Medulla oblongata (tissue), 1 donor: Measurements from ENCODE around the gene FUT7.
"Not testable (repeated sequence)": the region's sequence is repeated elsewhere in the genome, so short reads cannot be mapped to it uniquely, and the experiment has no call there.

Experiments
- DNase-seq: peaks from one replicate; pipeline ENCODE4 v3.0.0-alpha.2; 2015; ENCODE audit errors: extremely low spot score

The FUT7 gene

GRCh38 chr9:137066096-137066861, 34.4 kb upstream of the FUT7 start:
- DNase-seq, result no peak

GRCh38 chr9:137065336-137065967, 33.6 kb upstream of the FUT7 start:
- DNase-seq, result no peak

GRCh38 chr9:137064880-137065164, 32.9 kb upstream of the FUT7 start:
- no peak for DNase-seq

GRCh38 chr9:137064027-137064879, 32.4 kb upstream of the FUT7 start:
- peak; percentile 51 for DNase-seq

GRCh38 chr9:137063311-137064026, 31.6 kb upstream of the FUT7 start:
- DNase-seq, result no peak

- DNase-seq, result not testable (repeated sequence)
Measured at GRCh38 chr9:137062798-137063197, 30.9 kb upstream of the FUT7 start.

- no peak for DNase-seq
Measured at GRCh38 chr9:137062384-137062783, 30.5 kb upstream of the FUT7 start.

GRCh38 chr9:137058521-137059234, 26.8 kb upstream of the FUT7 start:
- no peak for DNase-seq

- DNase-seq, result no peak
Measured at GRCh38 chr9:137057545-137057944, 25.7 kb upstream of the FUT7 start.

- no peak for DNase-seq
Measured at GRCh38 chr9:137056739-137057415, 25.0 kb upstream of the FUT7 start.

- peak; percentile 98 for DNase-seq
Measured at GRCh38 chr9:137055385-137056364, 23.8 kb upstream of the FUT7 start.

GRCh38 chr9:137054932-137055384, 23.1 kb upstream of the FUT7 start:
- peak; percentile 72 for DNase-seq

GRCh38 chr9:137053944-137054931, 22.4 kb upstream of the FUT7 start, which contains the start of gene ENTPD2:
TSS of gene ENTPD2 (minus strand) at chr9:137054061. CDS start at chr9:137053997, 64 bp downstream.
- DNase-seq, result no peak

GRCh38 chr9:137052998-137053943, 21.4 kb upstream of the FUT7 start:
- no peak for DNase-seq

- DNase-seq, result no peak
Measured at GRCh38 chr9:137052293-137052692, 20.4 kb upstream of the FUT7 start.

- DNase-seq, result no peak
Measured at GRCh38 chr9:137051145-137051724, 19.3 kb upstream of the FUT7 start.

- no peak for DNase-seq
Measured at GRCh38 chr9:137050570-137050969, 18.7 kb upstream of the FUT7 start.
